Measurements from ENCODE around the gene DERA. TPM values are rescaled to one million over a fixed set of nuclear protein-coding genes. Genes with fewer than 3 reads are reported as not detected.

Gene DERA
- total and polyA plus RNA-seq, 2 of the 13 experiments (the other 11 are each of a cell fraction or from before 2014, with no cell fraction given) = 24.0 to 51.3 TPM

DNA sequence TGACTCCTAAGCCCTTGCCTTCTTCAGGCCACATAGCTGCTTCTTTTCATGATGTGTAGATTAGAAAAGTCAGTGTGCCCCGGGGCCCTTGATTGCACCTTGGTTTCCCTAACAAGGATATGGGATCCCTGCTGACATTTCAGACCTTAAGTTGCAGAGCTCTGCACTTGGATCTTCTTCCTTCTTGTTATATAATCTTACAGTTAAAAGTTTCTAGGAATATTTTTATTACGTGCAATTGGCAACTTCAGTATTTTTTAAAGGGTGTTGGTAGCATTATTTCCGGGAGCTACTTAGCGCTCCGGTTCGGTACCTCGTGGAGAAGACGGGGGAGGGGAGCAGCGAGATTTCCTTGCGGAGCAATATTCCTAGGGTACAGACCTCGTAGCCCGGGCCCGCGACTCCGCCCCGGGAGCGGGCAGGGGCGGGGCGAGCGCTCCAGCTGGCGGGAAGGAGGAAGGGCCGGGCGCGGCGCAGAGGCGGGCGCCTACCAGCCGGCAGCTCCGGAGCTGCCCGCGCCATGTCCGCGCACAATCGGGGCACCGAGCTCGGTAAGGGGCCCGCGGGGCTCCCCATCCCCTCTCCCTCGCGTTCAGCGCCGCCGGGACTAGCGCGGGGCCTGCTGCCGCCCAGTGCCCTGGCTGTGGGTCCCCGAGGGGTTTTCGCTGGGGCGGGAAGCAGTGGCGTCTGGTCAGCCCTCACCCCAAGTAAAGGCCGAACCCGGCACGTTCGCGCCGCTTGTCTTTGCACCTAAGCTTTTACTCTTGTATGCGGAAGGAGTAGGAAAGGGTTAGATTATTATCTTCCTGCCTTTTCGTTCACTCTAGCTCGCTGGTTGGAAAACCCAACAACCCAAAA lies at the start of gene DERA (continued):
- TF ChIP-seq PHB2 (IDR thresholded peaks at IDR 0.05; ENCODE audit: partially characterized antibody) (no peak), SALL2 (CRISPR knock-in tag; IDR thresholded peaks at IDR 0.05) (peak; percentile 62; the same call in 1 of the 2 replicates), ZNF251 (CRISPR knock-in tag; IDR thresholded peaks at IDR 0.05) (no peak), TRIM24 (CRISPR knock-in tag; IDR thresholded peaks at IDR 0.05) (no peak), ZNF7 (CRISPR knock-in tag; IDR thresholded peaks at IDR 0.05) (no peak), CHD4 (IDR thresholded peaks at IDR 0.05; ENCODE audit: borderline replicate concordance, low read length) (no peak), ZSCAN12 (CRISPR knock-in tag; IDR thresholded peaks at IDR 0.05) (no peak), ZSCAN30 (CRISPR knock-in tag; IDR thresholded peaks at IDR 0.05) (no peak), ZNF605 (CRISPR knock-in tag; IDR thresholded peaks at IDR 0.05) (no peak), ZBTB21 (CRISPR knock-in tag; IDR thresholded peaks at IDR 0.05) (no peak), ZNF367 (CRISPR knock-in tag; IDR thresholded peaks at IDR 0.05; ENCODE audit: borderline replicate concordance) (no peak), ZNF383 (CRISPR knock-in tag; IDR thresholded peaks at IDR 0.05; ENCODE audit: borderline replicate concordance) (no peak), ZEB1 (IDR thresholded peaks at IDR 0.05; ENCODE audit: insufficient replicate concordance, low read depth) (no peak), ZBTB7B (CRISPR knock-in tag; IDR thresholded peaks at IDR 0.05) (no peak), ZNF878 (CRISPR knock-in tag; IDR thresholded peaks at IDR 0.05) (no peak), ZNF83 (CRISPR knock-in tag; IDR thresholded peaks at IDR 0.05; ENCODE audit: borderline replicate concordance) (no peak)
- TF ChIP-seq, protein P1, sequence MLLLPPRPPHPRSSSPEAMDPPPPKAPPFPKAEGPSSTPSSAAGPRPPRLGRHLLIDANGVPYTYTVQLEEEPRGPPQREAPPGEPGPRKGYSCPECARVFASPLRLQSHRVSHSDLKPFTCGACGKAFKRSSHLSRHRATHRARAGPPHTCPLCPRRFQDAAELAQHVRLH (CRISPR knock-in tag; IDR thresholded peaks at IDR 0.05; ENCODE audit: borderline replicate concordance, low read depth) = 0 out of 2 replicates have a peak, but pooled peaks have one; percentile 22
- TF ChIP-seq, protein P2, sequence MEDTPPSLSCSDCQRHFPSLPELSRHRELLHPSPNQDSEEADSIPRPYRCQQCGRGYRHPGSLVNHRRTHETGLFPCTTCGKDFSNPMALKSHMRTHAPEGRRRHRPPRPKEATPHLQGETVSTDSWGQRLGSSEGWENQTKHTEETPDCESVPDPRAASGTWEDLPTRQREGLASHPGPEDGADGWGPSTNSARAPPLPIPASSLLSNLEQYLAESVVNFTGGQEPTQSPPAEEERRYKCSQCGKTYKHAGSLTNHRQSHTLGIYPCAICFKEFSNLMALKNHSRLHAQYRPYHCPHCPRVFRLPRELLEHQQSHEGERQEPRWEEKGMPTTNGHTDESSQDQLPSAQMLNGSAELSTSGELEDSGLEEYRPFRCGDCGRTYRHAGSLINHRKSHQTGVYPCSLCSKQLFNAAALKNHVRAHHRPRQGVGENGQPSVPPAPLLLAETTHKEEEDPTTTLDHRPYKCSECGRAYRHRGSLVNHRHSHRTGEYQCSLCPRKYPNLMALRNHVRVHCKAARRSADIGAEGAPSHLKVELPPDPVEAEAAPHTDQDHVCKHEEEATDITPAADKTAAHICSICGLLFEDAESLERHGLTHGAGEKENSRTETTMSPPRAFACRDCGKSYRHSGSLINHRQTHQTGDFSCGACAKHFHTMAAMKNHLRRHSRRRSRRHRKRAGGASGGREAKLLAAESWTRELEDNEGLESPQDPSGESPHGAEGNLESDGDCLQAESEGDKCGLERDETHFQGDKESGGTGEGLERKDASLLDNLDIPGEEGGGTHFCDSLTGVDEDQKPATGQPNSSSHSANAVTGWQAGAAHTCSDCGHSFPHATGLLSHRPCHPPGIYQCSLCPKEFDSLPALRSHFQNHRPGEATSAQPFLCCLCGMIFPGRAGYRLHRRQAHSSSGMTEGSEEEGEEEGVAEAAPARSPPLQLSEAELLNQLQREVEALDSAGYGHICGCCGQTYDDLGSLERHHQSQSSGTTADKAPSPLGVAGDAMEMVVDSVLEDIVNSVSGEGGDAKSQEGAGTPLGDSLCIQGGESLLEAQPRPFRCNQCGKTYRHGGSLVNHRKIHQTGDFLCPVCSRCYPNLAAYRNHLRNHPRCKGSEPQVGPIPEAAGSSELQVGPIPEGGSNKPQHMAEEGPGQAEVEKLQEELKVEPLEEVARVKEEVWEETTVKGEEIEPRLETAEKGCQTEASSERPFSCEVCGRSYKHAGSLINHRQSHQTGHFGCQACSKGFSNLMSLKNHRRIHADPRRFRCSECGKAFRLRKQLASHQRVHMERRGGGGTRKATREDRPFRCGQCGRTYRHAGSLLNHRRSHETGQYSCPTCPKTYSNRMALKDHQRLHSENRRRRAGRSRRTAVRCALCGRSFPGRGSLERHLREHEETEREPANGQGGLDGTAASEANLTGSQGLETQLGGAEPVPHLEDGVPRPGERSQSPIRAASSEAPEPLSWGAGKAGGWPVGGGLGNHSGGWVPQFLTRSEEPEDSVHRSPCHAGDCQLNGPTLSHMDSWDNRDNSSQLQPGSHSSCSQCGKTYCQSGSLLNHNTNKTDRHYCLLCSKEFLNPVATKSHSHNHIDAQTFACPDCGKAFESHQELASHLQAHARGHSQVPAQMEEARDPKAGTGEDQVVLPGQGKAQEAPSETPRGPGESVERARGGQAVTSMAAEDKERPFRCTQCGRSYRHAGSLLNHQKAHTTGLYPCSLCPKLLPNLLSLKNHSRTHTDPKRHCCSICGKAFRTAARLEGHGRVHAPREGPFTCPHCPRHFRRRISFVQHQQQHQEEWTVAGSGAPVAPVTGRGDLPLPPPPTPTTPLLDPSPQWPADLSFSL (CRISPR knock-in tag; IDR thresholded peaks at IDR 0.05) = no peak; the same call in 1 of the 2 replicates
- TF ChIP-seq, protein P3, sequence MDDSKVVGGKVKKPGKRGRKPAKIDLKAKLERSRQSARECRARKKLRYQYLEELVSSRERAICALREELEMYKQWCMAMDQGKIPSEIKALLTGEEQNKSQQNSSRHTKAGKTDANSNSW (CRISPR knock-in tag; IDR thresholded peaks at IDR 0.05; ENCODE audit: borderline replicate concordance) = no peak
- TF ChIP-seq, protein P4, sequence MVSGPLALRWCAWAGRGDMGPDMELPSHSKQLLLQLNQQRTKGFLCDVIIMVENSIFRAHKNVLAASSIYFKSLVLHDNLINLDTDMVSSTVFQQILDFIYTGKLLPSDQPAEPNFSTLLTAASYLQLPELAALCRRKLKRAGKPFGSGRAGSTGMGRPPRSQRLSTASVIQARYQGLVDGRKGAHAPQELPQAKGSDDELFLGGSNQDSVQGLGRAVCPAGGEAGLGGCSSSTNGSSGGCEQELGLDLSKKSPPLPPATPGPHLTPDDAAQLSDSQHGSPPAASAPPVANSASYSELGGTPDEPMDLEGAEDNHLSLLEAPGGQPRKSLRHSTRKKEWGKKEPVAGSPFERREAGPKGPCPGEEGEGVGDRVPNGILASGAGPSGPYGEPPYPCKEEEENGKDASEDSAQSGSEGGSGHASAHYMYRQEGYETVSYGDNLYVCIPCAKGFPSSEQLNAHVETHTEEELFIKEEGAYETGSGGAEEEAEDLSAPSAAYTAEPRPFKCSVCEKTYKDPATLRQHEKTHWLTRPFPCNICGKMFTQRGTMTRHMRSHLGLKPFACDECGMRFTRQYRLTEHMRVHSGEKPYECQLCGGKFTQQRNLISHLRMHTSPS (CRISPR knock-in tag; IDR thresholded peaks at IDR 0.05; ENCODE audit: low read depth) = no peak
- TF ChIP-seq, protein P5, sequence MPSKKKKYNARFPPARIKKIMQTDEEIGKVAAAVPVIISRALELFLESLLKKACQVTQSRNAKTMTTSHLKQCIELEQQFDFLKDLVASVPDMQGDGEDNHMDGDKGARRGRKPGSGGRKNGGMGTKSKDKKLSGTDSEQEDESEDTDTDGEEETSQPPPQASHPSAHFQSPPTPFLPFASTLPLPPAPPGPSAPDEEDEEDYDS (CRISPR knock-in tag; IDR thresholded peaks at IDR 0.05) = peak; percentile 13; the same call in 1 of the 2 replicates

Data from HepG2 (cell line).